Pancreas (tissue), 10 donors: ENCODE data around the gene COL2A1. TPM values are rescaled to one million over a fixed set of nuclear protein-coding genes. Genes with fewer than 3 reads are reported as not detected.
A peak's percentile ranks its signal among the peaks of the same experiment; 100 is the strongest.

Experiments used
- ATAC-seq, 4 donors: fragments of 200-7000 bp; cut with Tn5 transposase; one replicate each; pipeline versions ENCODE4 v1.8.0 to v1.9.1; 2020; ENCODE audit warnings: mild to moderate bottlenecking in 4 of 4, moderate library complexity in 4 of 4
- DNase-seq, 6 donors: peaks; one replicate each; pipeline ENCODE4 v3.0.0-alpha.2; 2020
- FAIRE-seq: peaks from 2 replicates; lab custom pipeline; 2012; peaks lifted over from hg19 to GRCh38; lab: Jason Lieb, UNC
- H3K27ac ChIP-seq, 4 donors: fragments of 200-600 bp; sonication (generic); 1 replicate in 3 of 4; 2 replicates in 1 of 4; pipeline versions ENCODE4 v1.5.0 to v1.8.0; 2020
- H3K27me3 ChIP-seq, 4 donors: fragments of 200-600 bp; one replicate each; pipeline ENCODE4 v1.8.0; 2021
- H3K36me3 ChIP-seq, 3 donors: fragments of 200-600 bp; sonication (generic) in 1 of 3; one replicate each; pipeline versions ENCODE4 v1.5.0 to v1.8.0; 2020 to 2021
- H3K4me1 ChIP-seq, 3 donors: fragments of 200-600 bp; one replicate each; pipeline ENCODE4 v1.8.0; 2021
- H3K4me3 ChIP-seq, 4 donors: fragments of 200-600 bp; sonication (generic) in 2 of 4; one replicate each; pipeline versions ENCODE4 v1.5.0 to v1.8.0; 2020 to 2021
- H3K9me3 ChIP-seq, 4 donors: fragments of 200-600 bp; one replicate each; pipeline ENCODE4 v1.8.0; 2021
- WGBS, 2 donors: extraction: QIAGEN DNeasy Blood & Tissue Kit; methylation state at CpG; one replicate each; pipeline ENCODE4 v1.1.7; 2013; 5-methylcytosine and 5-hydroxymethylcytosine counted together
- intact Hi-C, 3 donors: fragments of 100-400 bp; cut with DNase I; formaldehyde crosslinking; loops; one replicate each; pipeline versions ENCODE4 v1.11.1 to v1.14.2; 2022
- polyA plus RNA-seq, 2 donors: library from polyadenylated mRNA; stranded (reverse); fragments of 200-250 nt; gene quantifications; one replicate each; pipeline ENCODE4 v1.2.3, GENCODE V29; 2013
- total RNA-seq, 6 donors: library from RNA; stranded (reverse); fragmentation: NEBNext Ultra II Directional in 4 of 6; extraction: Animal tissue kit (Norgen Biotek cat#: 25700) in 4 of 6; gene quantifications; one replicate each; pipeline versions ENCODE4 v1.2.1 to v1.2.4, GENCODE V29; 2021 to 2023
- TF ChIP-seq, protein P1 (sequence below), 4 donors: fragments of 200-600 bp; sonication (generic) in 3 of 4; IDR thresholded peaks; one replicate each; pipeline versions ENCODE4 v1.5.0 to v1.8.0; 2021; ENCODE audit warnings: antibody characterized with exemption in 4 of 4
- donor health status: healthy with polysubstance abuse.
- donor health status: DM: no; HTN: no; CAD: no; lungs with moderate emphysema.
- donor health status: DM: no; HTN: no; CAD: no.
- donor health status: control.
- donor health status: control.
- donor health status: Bipolar disorder and iron deficiency.
- donor health status: DM: yes; HTN: yes; CAD: no.
- donor health status: DM: no; HTN: no; CAD: no.
- donor health status: DM: no; HTN: no; CAD: no.
- donor health status: DM: yes; HTN: yes; CAD: no.

Gene COL2A1
- total and polyA plus RNA-seq, 8 donors: 0.04 to 0.12 (median 0.06) TPM; not detected in 5

DNA sequence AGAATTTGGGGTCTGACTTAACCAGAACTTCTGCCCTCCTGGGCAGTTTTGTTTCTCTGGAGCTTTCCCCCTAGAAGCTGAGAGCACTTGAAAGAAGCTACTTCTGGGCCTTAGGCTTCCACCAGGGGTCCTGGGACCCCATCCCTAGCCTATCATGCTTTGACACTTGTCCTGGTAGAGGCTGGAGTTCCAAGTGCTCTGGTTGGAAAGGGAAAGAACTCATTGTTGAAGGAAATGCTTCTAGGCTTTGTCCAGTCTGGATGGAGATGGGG is 1.4 kb upstream of the COL2A1 start:
- no peaks in the 10 kb centered on the region for H3K36me3 ChIP-seq
- TF ChIP-seq, protein P1, sequence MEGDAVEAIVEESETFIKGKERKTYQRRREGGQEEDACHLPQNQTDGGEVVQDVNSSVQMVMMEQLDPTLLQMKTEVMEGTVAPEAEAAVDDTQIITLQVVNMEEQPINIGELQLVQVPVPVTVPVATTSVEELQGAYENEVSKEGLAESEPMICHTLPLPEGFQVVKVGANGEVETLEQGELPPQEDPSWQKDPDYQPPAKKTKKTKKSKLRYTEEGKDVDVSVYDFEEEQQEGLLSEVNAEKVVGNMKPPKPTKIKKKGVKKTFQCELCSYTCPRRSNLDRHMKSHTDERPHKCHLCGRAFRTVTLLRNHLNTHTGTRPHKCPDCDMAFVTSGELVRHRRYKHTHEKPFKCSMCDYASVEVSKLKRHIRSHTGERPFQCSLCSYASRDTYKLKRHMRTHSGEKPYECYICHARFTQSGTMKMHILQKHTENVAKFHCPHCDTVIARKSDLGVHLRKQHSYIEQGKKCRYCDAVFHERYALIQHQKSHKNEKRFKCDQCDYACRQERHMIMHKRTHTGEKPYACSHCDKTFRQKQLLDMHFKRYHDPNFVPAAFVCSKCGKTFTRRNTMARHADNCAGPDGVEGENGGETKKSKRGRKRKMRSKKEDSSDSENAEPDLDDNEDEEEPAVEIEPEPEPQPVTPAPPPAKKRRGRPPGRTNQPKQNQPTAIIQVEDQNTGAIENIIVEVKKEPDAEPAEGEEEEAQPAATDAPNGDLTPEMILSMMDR (IDR thresholded peaks at IDR 0.05): no peak
- no peak overlapping the region for H3K27ac ChIP-seq
- no peaks in the 10 kb centered on the region for H3K9me3 ChIP-seq
- DNase-seq: no peak
- FAIRE-seq: no peak
- peaks cover 13 to 32% (median 28%) of the 10 kb centered on the region in 3 donors for H3K4me1 ChIP-seq
- no peak overlapping the region for H3K4me3 ChIP-seq
- ATAC-seq: no peak
- peaks cover 0 to 30% (median 8%) of the 10 kb centered on the region in 4 donors for H3K27me3 ChIP-seq
- intact Hi-C loops: no loop called here

DNA sequence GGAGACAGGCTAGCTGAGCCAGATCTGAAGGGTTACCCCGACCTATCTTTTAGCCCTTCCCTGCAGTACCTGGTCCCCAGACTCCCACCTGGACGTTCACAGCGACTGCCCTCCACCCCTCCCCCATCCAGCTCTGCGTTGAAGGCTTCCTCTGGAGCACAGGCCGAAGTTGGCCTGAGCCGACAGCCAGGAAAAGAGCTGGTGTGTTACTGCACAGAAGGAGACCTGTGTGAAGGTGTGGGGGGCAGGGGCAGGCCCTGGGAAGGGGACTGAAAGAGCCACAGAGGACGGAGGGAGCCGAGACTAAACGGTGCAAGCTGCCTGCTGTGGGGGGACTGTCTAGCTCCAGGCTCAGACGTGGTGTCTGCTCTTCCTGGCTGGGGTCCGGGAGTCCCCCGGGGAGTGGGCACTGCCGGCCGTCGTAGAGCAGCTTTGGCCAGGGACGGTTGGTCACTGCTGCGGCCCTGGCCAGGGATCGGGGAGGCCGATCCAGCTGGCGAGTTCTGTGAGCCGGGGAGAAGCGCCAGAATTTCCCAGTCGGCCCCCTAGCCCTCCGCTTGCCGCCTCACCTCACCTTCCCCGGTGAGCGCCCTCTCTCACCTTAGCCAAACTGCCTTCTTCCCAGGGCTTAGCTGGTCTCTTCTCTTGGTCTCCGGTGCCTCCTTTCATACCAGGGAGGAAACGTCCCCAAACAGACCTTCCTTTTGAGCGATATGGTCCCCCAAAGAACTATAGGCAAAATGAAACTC is 899 bp upstream of the COL2A1 start:
- H3K4me1 ChIP-seq: peaks cover 13 to 32% (median 28%) of the 10 kb centered on the region in 3 donors
- FAIRE-seq (no peak), ATAC-seq (no peak), DNase-seq (peak in 2 of 6 donors; percentile 48 to 54)
- 52 to 57% methylated on average over 30 of the region's 30 CpGs for WGBS, 2 donors
- no peaks in the 10 kb centered on the region for H3K9me3 ChIP-seq
- TF ChIP-seq, protein P1 (IDR thresholded peaks at IDR 0.05): no peak
- intact Hi-C loops: no loop called here
- H3K36me3 ChIP-seq: no peaks in the 10 kb centered on the region
- H3K4me3 ChIP-seq: peak overlapping the region in 1 of 4 donors; percentile 39
- H3K27me3 ChIP-seq: peaks cover 0 to 30% (median 8%) of the 10 kb centered on the region in 4 donors
- no peak overlapping the region for H3K27ac ChIP-seq

DNA sequence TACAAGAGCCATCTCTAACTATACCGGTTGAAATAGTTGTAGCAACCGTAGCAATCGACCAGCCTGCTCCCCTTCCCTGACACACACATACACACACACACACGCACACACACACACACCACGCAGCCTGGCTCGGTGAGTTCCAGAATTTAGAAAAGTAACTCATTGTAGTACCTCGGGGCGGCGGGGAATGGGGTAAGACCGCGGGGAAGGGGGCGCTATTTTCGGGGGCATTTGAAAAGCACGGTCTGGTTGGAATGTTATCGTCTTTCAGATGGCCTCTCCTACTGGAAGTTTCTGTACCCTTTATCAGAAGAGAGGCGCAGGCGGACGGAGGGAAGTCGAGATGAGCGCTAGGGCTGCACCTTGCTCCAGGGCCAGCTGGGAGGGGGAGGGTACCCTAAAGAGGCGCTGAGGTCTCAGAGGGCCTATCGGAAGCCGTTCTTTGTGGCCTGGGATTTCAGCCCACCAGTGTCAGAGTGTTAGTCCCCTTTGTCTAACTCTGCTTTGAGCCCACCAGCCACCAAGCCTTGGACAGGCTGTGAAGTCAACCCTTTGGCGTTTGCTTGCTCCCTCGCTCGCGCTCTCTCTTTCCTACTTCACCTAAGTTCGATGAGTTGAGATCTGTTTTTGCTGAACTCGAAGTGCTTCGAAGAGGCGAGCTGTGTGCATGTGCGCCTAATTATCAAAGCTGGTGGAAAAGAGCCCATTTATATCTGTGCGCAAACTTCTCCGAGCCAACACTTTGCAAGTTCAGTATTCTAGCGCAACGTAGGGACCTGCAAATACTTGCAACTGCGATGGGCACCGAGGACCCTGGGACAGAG is 837 bp downstream of the COL2A1 start:
- ATAC-seq: peak in 1 of 4 donors; percentile 5

DNA sequence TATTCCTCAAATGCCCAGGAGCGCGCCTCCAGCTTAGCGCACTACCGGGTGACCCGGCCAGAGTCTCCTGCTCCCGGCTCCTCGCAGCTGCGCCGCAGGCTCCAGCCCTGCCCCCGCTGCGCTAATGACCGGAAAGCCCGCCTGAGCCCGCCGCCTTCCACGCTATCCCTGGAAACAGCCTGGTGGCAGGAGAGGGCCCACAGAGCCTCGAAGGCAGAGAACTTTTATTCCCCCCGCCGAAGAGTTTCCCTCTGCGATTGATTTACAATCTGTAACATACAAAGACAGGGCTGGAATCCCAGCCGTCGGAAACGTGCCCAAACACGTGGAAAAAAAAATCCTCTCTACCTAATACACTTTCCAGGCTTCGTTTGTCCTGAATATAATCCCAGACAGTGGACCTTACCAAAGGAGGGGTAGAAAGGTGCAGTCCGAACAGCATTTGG is 1.5 kb downstream of the COL2A1 start:
- Histone ChIP-seq H3K36me3 (no peaks in the 10 kb centered on the region), H3K4me3 (peak overlapping the region in 1 of 4 donors; percentile 51), H3K9me3 (no peaks in the 10 kb centered on the region), H3K4me1 (peaks cover 13 to 32% (median 28%) of the 10 kb centered on the region in 3 donors), H3K27me3 (peaks cover 0 to 30% (median 8%) of the 10 kb centered on the region in 4 donors), H3K27ac (no peak overlapping the region)
- TF ChIP-seq, protein P1 (IDR thresholded peaks at IDR 0.05): no peak
- peak; percentile 52 to 76 (median 72) for ATAC-seq
- 1 to 3% methylated on average over 26 of the region's 26 CpGs for WGBS, 2 donors
- FAIRE-seq: no peak
- intact Hi-C loops: no loop called here
- DNase-seq: peak in 3 of 6 donors; percentile 33 to 77 (median 73)

More for the DNA sequence above, 837 bp downstream of the COL2A1 start:
- Histone ChIP-seq H3K27ac (no peak overlapping the region), H3K4me3 (peak overlapping the region in 2 of 4 donors; percentile 16 to 39), H3K36me3 (no peaks in the 10 kb centered on the region), H3K27me3 (peaks cover 0 to 30% (median 8%) of the 10 kb centered on the region in 4 donors), H3K4me1 (peaks cover 13 to 32% (median 28%) of the 10 kb centered on the region in 3 donors), H3K9me3 (no peaks in the 10 kb centered on the region)
- peak in 2 of 6 donors; percentile 30 to 44 for DNase-seq
- 9 to 12% methylated on average over 38 of the region's 38 CpGs for WGBS, 2 donors
- intact Hi-C loops: no loop called here
- FAIRE-seq: no peak
- TF ChIP-seq, protein P1 (IDR thresholded peaks at IDR 0.05): no peak
